HCEC 1CT (cell line): ENCODE results near the gene NT5C1A.

ENCODE experiments used
- DNase-seq: peaks from one replicate; pipeline ENCODE4 v3.0.0-alpha.2; 2017

The NT5C1A gene

DNA sequence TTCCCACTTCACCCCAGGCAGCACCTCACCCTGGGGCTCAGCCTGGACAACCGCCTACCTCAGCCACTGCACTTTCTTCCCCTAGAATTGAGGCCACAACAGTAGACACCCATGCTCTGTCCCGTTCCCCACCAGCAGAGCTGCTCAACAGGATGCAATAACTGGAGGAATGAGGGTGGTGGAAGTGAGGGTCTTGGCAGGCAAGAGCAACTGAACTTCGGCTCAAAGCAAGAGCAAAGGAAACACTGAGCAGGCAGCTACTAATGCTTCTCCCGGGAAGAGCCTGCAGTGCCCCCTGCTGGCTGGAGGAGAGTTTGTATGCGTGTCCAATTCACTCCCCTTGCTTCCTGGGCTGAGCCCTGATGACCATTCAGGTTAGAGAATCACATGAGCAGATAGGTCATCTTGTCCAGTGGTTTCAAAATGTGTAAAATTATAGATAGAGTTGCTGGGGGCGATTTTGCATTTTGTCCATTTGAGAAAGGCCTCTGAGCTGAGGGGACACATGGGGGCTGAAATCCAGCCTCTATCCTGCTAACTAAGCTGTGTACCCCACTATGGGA, 13.9 kb downstream of the NT5C1A start:
- DNase-seq = peak; percentile 66

DNA sequence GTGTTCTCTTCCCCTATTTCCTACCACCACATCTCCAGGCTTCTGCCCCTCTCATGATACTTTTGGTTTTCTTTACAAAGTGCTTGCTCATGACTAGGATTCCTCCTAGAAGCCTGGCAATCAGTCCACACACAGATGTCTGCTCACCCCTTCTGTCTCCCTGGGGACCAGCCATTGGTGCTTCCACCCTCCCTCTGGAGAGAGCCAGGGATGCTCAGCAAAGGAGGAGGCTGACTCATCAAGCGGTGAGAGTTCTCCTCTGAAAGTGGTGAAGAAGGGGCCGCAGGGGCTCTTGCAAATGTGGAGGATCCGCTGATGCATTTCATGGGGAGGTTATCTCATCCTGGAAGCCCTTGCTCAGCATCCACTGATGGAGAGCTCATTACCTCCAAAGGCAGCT, 14.5 kb downstream of the NT5C1A start:
- no peak for DNase-seq

DNA sequence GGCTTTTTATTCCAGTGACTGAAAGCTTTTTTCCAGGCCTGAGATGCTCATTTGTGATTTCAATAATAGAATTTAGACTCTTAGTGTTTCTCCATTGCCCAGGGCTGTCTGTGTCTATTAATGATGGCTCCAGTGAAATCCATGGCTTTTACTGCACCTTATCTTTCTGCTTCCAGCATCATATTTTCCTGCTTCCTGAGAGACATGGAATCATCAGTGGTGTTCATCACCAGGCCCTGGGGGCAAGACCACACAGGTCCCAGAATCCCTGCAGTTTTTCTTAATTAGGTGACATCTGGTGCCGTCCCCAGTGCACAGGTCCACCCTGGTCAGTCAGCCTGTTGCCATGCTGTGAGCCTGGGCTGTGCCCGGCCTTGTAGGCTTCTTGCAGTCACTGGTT, 15.5 kb downstream of the NT5C1A start:
- no peak for DNase-seq

DNA sequence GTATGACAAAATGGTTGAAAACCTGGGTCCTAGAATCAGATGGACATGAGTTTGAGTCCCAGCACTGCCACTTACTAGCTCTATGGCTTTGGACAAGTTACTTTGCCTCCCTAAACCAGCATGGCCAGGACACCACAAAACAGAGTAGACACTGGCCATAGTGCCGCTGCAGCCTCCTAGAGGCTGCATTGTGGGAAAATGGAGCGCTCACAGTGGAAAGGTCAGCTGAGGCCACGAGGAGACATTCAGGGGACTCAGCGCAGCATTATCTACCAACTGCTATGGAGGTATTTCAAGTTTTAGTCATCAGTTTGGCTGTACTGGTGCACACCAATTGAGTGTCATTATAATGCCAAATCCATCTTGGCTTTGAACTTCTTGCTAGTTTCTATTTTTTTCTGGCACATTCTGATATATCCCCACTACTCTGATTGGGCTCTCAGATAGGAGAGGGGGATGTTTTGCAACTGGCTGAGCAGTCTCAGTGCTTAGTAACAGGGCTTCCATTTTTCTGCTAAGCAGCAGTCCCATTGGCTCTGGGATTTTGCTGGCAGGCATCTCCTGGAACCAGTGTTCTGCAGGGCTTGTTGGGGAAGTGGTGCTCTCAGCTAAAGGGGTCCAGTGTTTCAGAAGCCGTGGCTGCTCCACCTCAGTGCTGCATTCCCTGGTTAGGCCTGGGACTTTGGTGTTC, 16.2 kb downstream of the NT5C1A start:
- no peak for DNase-seq

DNA sequence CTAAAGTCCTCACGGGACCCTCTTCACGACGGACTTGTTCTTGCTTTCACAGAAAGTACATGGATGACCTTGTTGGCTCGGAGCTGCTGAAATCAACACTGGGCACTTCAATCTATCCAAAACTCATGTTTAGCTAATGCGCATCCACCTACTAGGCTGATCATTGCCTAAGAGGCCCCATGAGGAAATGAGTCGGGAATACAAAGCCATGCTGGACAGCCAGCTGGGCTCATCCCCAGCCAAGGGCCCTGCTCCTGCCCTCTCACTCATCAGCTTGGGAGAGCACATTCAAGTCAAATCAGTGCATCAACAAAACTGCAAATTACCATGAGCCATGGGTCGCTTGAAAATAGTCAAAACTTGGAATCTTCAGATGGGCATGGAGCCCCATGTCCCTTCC, 17.6 kb downstream of the NT5C1A start:
- DNase-seq = no peak

DNA sequence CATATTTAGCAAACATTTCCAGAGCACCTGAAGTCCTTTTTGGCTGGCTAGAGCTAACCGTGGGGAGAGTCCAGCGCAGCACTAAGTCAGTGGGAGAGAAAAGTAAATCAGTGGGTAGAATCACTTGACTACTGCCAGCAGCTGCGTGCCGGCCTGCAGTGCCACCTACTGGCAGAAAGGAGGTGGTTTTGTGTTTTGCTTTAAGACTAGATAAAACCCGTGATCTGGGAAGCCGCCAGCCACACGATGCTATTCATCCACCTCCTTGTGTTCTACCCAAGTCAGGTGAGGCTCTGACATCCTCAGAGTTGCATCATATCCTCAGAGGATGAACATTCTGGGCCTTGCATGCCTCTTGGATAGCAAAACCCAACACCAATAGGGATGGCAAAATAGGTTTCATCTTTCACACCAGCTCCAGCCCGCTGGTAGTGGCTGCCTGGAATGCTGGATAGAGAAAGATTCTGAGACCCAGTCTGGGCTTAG, 18.3 kb downstream of the NT5C1A start:
- peak; percentile 60 for DNase-seq

DNA sequence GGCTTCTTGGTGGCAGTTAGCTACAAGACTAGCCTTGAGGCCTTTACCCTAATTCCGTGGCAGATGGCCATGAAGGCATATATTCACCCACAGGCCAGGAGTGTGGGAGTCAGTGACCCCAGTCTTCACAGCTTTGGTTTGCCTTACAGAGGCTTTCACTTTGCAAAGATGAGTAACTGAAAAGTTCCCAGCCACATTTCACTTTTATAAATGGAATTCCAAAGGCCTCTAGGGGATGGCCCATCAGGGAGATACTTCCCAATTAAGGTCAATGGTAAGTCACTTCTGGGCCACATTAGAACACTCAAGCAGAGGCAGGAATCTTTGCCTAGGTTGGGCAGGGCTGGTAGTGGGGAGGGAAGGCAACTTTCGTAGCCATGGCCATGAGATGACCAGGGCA, 19.4 kb downstream of the NT5C1A start:
- DNase-seq = no peak

DNA sequence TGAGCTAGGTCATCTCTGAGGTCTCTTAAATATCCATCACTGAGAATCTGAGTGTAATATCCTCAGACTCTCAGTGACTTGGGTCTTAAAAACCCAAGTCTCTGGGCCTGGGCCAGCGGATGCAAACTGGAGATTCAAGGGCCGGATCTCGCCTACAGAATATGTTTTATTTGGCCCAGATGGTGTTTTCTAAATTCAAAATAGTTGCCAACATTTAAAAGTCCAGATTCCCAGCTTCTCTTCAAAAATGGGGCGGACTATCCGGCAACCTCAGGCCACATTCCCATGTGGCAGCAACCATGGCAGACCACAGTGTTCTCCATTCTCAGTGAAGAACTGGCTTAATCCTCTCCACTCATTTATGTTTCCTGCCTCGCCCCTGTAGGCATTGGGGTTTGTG, 19.8 kb downstream of the NT5C1A start:
- no peak for DNase-seq

DNA sequence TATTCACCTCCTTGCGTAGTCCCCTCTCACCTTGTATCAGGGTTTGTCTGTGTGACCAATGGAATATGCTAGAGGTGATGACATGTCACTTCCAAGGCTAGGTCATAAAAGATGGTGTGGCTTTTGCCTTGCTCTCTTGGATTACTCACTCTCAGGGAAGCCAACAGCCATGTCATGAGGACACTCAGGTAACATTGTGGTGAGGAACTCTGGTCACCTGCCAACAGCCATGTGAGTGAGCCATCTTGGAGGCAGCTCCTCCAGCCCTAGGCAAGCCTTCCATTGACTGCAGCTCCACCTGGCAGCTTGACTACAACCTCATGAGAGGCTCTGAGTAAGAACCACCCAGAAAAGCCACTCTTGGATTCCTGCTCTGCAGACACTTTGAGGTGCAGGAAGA, 21.5 kb downstream of the NT5C1A start:
- no peak for DNase-seq

DNA sequence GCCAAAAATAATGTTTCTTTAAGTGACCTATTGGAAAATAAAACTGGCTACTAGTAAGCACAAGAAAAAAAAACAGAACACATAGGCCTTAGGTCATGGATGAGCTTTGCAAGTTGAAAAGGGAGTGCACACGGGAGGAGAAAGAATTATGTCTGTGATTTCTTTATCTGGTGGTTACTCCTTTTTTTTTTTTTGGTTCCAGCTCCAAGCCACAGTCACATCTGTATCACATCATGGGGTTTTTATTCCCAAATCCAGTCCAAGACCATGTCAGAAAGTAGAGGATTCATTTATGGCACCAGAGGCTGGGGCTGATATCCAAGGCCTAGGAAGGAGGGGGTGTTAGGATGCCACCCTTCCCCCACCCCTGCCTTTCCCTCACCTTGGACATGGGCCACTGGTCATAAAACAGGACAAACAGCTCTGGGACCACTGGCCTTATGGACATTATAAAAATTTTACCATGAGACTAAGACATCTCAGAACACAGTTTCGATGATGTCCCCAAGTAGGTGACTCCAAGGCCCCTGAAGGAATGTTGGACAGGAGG, 22.2 kb downstream of the NT5C1A start:
- no peak for DNase-seq

DNA sequence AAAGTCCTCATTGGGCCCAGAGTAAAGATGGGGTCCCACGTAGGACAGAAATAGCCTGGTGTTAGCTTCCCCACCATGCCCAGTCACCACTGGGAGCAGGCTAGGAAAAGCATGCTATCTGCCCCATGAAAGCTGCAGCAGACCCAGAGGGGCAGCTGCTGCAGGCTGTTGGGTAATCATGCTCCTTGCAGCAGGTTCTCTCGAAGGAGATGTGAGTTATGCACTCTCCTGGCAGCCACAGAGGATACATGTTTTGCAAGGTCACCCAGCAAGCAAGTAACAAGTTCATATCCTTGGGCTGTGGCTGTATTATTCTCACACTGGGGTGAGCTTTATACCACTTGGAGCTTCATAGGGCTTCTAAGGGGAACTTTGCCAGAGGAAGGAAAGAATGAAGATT, 23.4 kb downstream of the NT5C1A start:
- DNase-seq = no peak

DNA sequence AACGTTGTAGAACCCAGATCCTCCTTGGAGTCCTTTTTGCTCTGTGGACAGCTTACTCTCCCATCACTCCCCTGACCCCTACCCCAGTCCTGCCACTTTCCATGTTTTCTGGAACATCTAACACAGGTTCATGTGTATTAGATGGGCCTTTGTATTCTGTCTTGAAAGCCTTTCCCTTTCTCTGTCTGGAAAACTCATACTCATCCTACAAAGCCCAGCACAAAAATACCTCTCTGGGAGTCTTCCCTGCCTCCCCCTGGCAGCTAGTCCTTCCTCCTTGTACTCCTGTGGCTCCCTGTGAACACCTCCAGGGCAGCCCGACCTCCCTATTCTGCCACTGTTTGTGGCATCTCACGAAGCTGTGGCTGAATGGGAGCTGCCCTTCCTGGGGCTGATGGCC, 24.7 kb downstream of the NT5C1A start:
- DNase-seq = no peak

DNA sequence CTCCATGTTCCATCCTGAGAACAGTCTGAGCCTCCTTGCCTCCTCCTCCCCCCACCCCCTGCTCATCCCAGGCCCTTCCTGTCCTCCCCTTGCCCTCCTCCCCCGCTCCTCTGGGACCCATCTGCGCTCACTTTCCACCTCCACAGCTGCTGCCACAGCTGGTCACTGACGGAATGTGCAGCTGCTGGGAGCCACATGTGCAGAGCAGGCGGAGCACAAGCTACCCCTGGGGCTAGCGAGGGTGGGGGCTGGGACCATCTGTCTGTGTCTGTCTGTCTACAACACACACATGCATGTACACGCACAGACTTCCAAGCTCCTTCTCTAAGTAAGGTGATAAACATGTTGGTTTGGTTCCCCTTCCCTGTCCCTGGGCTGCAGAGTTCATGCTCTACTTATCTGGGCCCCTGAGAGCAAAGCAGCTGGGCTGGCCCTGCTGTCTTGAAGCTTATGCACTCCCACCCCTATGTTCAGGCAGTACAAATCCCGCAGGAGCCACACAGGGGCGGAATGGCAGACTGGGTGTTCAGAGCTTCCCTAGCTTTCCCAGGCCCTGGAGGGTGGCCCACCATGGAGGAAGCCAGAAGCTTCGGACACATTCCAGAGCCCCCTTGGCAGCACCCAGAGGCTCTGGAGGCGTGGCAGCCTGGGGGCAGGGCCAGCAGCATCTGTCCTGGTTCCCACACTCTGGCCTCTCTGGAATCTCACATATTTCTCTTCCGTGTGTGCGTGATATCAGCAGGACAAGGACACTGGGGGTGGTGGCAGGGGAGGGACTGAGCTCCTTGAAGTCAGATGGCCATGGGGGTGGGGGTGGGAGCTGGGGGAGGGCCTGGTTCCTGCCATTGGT, 25.4 kb downstream of the NT5C1A start:
- peak; percentile 32 for DNase-seq

DNA sequence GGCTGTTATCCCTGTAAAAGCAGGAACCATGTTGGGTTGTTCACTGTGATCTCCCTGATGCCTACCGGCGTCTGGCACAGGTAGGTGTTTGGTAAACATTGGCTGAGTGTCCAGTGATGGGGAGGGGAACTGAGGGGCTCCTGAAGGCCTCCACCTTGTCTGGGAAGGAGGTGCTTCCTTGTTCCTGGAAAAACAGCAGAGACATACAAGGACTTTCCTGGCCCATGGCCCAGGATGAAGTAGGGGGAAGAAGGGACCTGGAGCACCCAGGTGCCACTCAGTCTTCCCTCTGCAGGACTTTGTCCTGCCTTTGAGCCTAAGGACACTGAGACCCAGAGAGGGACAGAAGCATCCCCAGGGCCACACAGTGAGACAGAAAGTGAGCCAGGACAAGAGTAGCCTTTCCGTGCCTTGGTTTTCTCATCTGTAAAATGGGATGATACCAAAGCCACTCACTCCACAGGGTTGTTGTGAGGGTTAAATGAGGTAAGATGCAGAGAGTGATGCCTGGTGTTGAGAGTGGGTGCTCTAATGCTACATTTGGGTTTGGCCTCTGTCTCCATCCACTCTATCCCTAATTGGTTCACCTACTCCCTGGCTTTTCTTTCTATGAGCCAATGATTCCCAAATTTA, 26.4 kb downstream of the NT5C1A start:
- no peak for DNase-seq

DNA sequence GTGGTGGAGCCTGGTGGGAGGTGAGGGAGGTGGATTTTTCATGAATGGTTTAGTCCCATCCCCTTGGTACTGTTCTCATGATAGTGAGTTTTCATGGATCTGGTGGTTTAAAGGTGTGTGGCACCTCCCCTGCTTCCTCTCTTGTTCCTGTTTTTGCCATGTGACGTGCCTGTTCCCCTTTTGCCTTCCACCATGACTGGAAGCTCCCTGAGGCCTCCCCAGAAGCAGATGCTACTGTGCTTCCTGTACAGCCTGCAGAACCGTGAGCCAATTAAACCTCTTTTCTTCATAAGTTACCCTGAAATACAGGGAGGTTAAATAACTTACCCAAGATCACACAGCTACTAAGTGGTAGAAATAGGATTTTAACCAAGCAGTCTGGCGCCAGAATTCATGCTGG, 28.2 kb downstream of the NT5C1A start:
- no peak for DNase-seq

DNA sequence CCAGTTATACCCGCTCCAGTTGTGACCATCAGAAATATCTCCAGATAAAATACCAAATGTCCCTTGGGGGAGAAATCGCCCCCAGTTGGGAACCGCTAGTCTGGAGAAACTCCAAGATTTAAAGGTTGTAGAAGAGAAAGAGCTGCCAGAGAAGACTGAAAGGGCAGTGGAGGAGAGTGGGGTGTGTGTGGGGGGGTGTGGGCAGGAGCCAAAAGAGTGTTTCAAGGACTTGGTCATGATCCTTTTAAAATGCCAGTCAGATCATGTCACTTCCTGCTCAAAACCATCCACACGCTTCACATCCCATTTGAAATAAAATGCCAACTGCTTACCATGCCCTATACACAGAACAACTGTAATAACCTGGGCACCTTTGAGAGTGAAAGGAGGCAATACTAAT, 29.1 kb downstream of the NT5C1A start:
- peak; percentile 21 for DNase-seq

DNA sequence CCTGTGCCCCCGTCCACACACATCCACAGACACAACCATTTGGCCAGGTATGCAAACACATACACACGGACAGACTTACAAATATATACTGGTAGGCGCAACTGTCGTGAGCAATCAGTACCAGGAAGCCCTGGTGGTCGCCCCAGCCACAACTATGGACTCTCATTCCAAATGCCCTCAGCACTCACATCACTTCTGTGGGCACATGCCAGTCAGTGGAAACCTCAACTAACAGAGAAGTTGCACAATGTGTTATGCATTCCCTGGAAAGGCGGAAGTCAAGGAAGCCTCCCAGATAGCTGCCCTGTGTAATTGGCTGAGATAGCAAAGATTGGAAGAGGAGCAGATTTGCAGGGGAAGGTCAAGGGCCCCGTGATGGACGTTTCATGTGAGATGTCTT, 31.0 kb downstream of the NT5C1A start:
- no peak for DNase-seq

DNA sequence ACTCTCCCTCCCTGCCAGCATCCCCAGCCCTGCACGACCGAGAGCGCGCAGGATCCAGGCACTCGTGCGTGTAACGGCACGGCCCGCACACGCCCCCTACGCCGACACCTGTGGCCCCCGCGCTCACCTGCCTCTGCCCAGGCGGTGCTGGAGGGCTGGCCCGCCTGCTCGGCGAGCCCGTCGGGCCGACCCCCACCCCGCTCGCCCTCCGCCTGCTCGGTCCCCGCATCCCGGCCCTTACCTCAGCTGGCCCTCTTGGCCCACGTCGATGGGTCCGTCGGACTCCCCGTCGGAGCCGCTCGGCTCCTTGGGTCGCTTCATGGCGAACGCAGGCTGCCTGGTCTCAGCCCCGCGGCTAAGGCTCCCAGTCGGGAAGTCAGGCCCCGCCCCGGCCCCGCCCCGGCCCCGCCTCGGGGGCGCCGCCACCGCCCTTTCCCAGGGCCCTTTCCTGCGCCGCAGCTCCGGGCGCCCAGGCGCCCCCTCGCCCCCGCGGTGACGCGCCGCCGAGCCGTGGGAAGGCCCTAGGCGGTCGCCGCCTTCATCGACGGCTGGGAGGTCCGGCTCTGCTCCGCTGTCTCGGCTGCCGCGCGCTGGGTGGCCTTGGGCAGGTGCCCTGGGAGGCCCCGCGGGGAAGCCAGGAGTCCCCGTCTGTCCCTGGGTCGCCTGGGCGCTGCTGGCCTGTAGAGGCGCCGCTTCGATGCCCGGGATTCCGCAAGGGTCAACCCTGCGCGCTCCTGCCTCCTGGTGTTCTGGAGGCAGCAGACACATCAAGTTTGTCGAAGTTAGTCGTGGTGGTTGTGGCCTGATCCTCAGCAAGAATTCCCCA, 32.4 kb downstream of the NT5C1A start, which contains the start of gene HEYL:
Gene HEYL (minus strand): TSS at position 339 of the 826 bp plus-strand sequence. CDS start 18 bp downstream, at position 321.
- no peak for DNase-seq

DNA sequence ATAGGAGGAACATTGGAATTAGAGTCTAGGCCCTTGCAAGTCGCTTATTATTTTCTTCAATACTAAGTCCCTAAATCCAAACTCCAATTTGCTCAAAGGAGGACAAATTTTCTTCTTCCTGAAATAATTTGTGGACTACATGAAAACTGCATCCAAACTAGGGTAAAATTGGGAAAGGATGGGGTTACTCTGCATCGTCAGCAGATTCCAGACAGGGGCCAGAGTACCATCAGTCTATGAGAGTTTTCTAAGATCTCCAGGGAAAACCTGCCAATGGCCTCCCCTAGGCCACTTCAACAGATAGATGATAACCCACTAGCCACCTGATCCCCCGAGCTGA, 33.0 kb downstream of the NT5C1A start:
- no peak for DNase-seq

DNA sequence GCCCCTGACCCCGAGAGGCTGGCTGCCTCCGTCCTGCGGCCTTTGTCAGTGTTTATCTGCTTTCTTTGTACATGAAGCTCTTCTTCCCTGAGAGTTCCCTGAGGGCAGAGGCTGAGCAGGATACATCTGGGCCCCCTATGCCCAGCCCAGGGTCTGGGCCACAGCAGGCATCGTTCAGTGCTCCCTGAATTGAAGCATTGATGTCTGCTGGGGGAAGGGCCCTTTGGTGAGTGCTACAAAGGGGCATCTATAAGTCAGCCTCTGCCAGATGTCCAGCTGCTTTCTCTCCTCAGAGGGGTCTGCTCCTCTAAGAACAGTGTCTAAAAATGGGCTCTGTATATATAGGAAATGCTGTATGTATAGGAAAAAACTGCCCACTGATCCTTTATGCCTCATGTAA, 34.5 kb downstream of the NT5C1A start:
- no peak for DNase-seq

DNA sequence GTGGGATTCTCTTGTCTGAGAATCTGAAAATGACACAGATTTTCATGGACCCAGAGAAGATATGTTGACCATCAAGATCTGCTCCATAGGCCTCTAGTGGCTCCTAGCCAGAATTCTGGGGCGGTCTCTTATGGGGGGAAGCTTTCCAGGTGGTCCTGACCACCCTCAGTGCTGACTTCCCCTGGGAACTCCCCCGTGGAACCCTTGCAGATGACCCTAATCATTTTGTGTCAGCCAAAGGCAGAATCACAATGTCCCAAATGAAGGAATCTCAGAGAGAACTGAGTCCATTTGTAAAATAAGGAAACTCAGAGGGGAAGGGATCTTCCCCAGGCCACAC, 36.1 kb downstream of the NT5C1A start:
- no peak for DNase-seq

DNA sequence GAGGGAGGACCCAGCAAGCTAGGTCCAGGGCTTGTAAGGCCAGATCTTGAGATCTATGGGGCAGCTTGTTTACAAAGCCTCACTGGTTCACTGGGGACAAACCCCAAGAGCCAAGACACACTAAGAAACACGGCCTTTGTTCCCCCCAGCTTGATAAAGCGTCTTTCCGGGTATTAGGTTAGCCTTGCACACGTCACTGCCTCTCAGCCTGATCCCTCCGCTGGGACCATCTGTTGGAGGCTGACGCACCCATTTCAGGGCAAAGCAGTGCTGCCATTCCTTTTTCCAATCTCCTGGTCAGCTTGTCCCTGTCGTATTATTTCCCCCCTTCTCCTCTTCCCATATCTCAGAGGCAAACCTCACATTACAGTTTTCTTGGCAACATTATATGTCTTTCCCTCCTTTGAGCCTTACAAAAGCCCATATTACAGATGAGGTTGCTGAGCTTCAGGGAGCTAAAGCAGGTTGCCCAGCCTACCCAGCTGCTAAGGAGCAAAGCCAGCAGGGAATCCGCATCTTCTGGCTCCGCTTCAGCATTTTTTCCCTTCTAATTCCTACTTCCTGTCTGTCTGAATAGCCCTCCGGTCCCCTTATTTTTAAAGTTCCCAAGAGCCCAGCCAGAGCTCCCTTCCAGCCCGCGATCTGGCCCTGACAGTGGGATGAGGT, 36.6 kb downstream of the NT5C1A start:
- no peak for DNase-seq
